ENCODE data around the gene LHPP.

Gene LHPP

GRCh38 chr10:124500757-124501156, 39.1 kb downstream of the LHPP start:
- DNase-seq: no peak

GRCh38 chr10:124504711-124505110, 43.1 kb downstream of the LHPP start:
- no peak for DNase-seq

GRCh38 chr10:124505279-124505678, 43.7 kb downstream of the LHPP start:
- DNase-seq: no peak

- no peak for DNase-seq
Measured at GRCh38 chr10:124508070-124508667, 46.5 kb downstream of the LHPP start.

- DNase-seq: no peak
Measured at GRCh38 chr10:124508907-124509454, 47.4 kb downstream of the LHPP start.

GRCh38 chr10:124509880-124510632, 48.4 kb downstream of the LHPP start:
- DNase-seq: no peak

- no peak for DNase-seq
Measured at GRCh38 chr10:124510759-124511158, 49.1 kb downstream of the LHPP start.

GRCh38 chr10:124511205-124512039, 49.8 kb downstream of the LHPP start:
- no peak for DNase-seq

GRCh38 chr10:124512040-124512428, 50.4 kb downstream of the LHPP start:
- DNase-seq: no peak

GRCh38 chr10:124512600-124512999, 51.0 kb downstream of the LHPP start:
- no peak for DNase-seq

- no peak for DNase-seq
Measured at GRCh38 chr10:124515244-124515970, 53.8 kb downstream of the LHPP start.

- no peak for DNase-seq
Measured at GRCh38 chr10:124516181-124516580, 54.6 kb downstream of the LHPP start.

GRCh38 chr10:124516746-124517397, 55.2 kb downstream of the LHPP start:
- DNase-seq: no peak

- no peak for DNase-seq
Measured at GRCh38 chr10:124517461-124517860, 55.8 kb downstream of the LHPP start.

- DNase-seq: no peak
Measured at GRCh38 chr10:124517931-124518330, 56.3 kb downstream of the LHPP start.

GRCh38 chr10:124518366-124518765, 56.7 kb downstream of the LHPP start:
- DNase-seq: no peak

- no peak for DNase-seq
Measured at GRCh38 chr10:124520558-124521428, 59.2 kb downstream of the LHPP start.

- no peak for DNase-seq
Measured at GRCh38 chr10:124521429-124521871, 59.8 kb downstream of the LHPP start.

GRCh38 chr10:124522131-124522932, 60.7 kb downstream of the LHPP start:
- DNase-seq: no peak
